OCI-LY3 (cell line): ENCODE measurements around the gene NEXMIF.
"Not testable (repeated sequence)": the region's sequence is repeated elsewhere in the genome, so short reads cannot be mapped to it uniquely, and the experiment has no call there.

Source experiments
- H2AFZ ChIP-seq: fragments of 200-600, 300-600 bp; shearing (Covaris generic); 2 replicates; pipeline ENCODE4 v1.6.0; 2014; ENCODE audit warnings: antibody characterized with exemption, low read depth, low read length
- H3K27ac ChIP-seq: fragments of 200-600, 300-600 bp; sonication (generic); 2 replicates; pipeline ENCODE4 v1.5.1; 2014; ENCODE audit warnings: mild to moderate bottlenecking, low read length, moderate library complexity, mixed read lengths
- H3K27me3 ChIP-seq: fragments of 200-600, 300-600 bp; sonication (generic); 2 replicates; pipeline ENCODE4 v1.6.1; 2014; ENCODE audit warnings: low read depth, low read length, mixed read lengths
- H3K36me3 ChIP-seq: fragments of 200-600, 300-600 bp; sonication (generic); replicated peaks from 2 replicates; pipeline ENCODE3; 2014; ENCODE audit warnings: low read depth, low read length, mixed read lengths
- H3K4me1 ChIP-seq: fragments of 300-600, 200-600 bp; sonication (generic); 2 replicates; pipeline ENCODE4 v1.6.1; 2014; ENCODE audit warnings: low read length, mixed read lengths
- H3K4me2 ChIP-seq: fragments of 200-600, 300-600 bp; sonication (generic); 2 replicates; pipeline ENCODE4 v1.6.1; 2014; ENCODE audit warnings: low read length, mixed read lengths
- H3K4me3 ChIP-seq: fragments of 300-600, 200-600 bp; sonication (generic); 2 replicates; pipeline ENCODE4 v1.5.1; 2014; ENCODE audit warnings: antibody characterized with exemption, mild to moderate bottlenecking, low read length, moderate library complexity
- H3K79me2 ChIP-seq: fragments of 300-600, 200-600 bp; shearing (Covaris generic); 2 replicates; pipeline ENCODE4 v1.6.1; 2014; ENCODE audit warnings: mild to moderate bottlenecking, low read length, mixed read lengths
- H3K9ac ChIP-seq: fragments of 300-600, 200-600 bp; shearing (Covaris generic); 2 replicates; pipeline ENCODE4 v1.6.0; 2014; ENCODE audit warnings: mild to moderate bottlenecking, low read length, moderate library complexity
- H3K9me3 ChIP-seq: fragments of 200-600, 300-600 bp; shearing (Covaris generic); 2 replicates; pipeline ENCODE4 v1.6.1; 2014; ENCODE audit warnings: low read length, mixed read lengths; ENCODE audit not compliant: insufficient read depth
- H4K20me1 ChIP-seq: fragments of 200-600, 300-600 bp; sonication (generic); 2 replicates; pipeline ENCODE4 v1.6.1; 2016; ENCODE audit warnings: low read length, mixed read lengths; ENCODE audit not compliant: insufficient read depth
- CTCF ChIP-seq: fragments of 200-600, 300-600 bp; sonication (generic); IDR thresholded peaks from 2 replicates; pipeline ENCODE4 v1.5.1; 2014; ENCODE audit warnings: antibody characterized with exemption, low read length, low read depth
- EZH2phosphoT487 ChIP-seq: fragments of 200-600 bp; shearing (Covaris generic); IDR thresholded peaks from 2 replicates; pipeline ENCODE4 v1.6.1; 2018; ENCODE audit warnings: antibody characterized with exemption, mixed run types, low read depth

NEXMIF gene

GRCh38 chrX:74705269-74705668 is 220.0 kb downstream of the NEXMIF start:
- Histone ChIP-seq H3K27ac (no peak overlapping the region), H3K27me3 (no peaks in the 10 kb centered on the region), H3K4me1 (no peaks in the 10 kb centered on the region), H3K4me3 (no peak overlapping the region), H3K9ac (no peak overlapping the region), H4K20me1 (no peaks in the 10 kb centered on the region), H3K4me2 (no peak overlapping the region), H3K9me3 (no peaks in the 10 kb centered on the region), H2AFZ (no peak overlapping the region), H3K79me2 (no peaks in the 10 kb centered on the region), H3K36me3 (no peaks in the 10 kb centered on the region)
- TF ChIP-seq EZH2phosphoT487 (no peak), CTCF (no peak)

- H3K4me3 ChIP-seq, H4K20me1 ChIP-seq, H3K4me2 ChIP-seq, H3K9ac ChIP-seq, H3K4me1 ChIP-seq, H2AFZ ChIP-seq, H3K9me3 ChIP-seq, H3K36me3 ChIP-seq, H3K27me3 ChIP-seq, H3K79me2 ChIP-seq, H3K27ac ChIP-seq: not testable (repeated sequence)
Observed at GRCh38 chrX:74701343-74701742, 223.9 kb downstream of the NEXMIF start.

- no peak overlapping the region for H3K9ac ChIP-seq
- H2AFZ ChIP-seq = no peak overlapping the region
- no peak overlapping the region for H3K4me3 ChIP-seq
- TF ChIP-seq EZH2phosphoT487 = no peak
- TF ChIP-seq CTCF = no peak
- H3K4me2 ChIP-seq = no peak overlapping the region
- H3K27ac ChIP-seq = no peak overlapping the region
- H4K20me1 ChIP-seq = no peaks in the 10 kb centered on the region
- no peaks in the 10 kb centered on the region for H3K36me3 ChIP-seq
- no peaks in the 10 kb centered on the region for H3K79me2 ChIP-seq
- H3K27me3 ChIP-seq = no peaks in the 10 kb centered on the region
- H3K4me1 ChIP-seq = no peaks in the 10 kb centered on the region
- H3K9me3 ChIP-seq = no peaks in the 10 kb centered on the region
Observed at GRCh38 chrX:74684466-74684865, 240.8 kb downstream of the NEXMIF start.
